Prostate gland (tissue), 2 donors: ENCODE data around the gene FALEC. TPM values are rescaled to one million over a fixed set of nuclear protein-coding genes. Genes with fewer than 3 reads are reported as not detected.
A peak's percentile ranks its signal among the peaks of the same experiment; 100 is the strongest.

Experiments used
- DNase-seq: peaks from one replicate; pipeline ENCODE4 v3.0.0-alpha.2; 2019; ENCODE audit warnings: low spot score
- H3K27ac ChIP-seq, 2 donors: fragments of 200-600 bp; sonication (generic); 2 replicates each; pipeline ENCODE4 v1.5.1; 2017 to 2019
- H3K27me3 ChIP-seq: fragments of 200-600 bp; sonication (generic); replicated peaks from 2 replicates; pipeline ENCODE4 v1.5.1; 2019; ENCODE audit not compliant: insufficient read depth
- H3K36me3 ChIP-seq, 2 donors: fragments of 200-600 bp; sonication (generic); 1 replicate in 1 of 2; 2 replicates in 1 of 2; pipeline versions ENCODE4 v1.5.1 to v1.8.1; 2017 to 2019
- H3K4me1 ChIP-seq: fragments of 200-600 bp; sonication (generic); replicated peaks from 2 replicates; pipeline ENCODE4 v1.5.1; 2019
- H3K4me3 ChIP-seq, 2 donors: fragments of 200-600 bp; sonication (generic); 2 replicates each; pipeline ENCODE4 v1.5.1; 2017 to 2019
- H3K9me3 ChIP-seq: fragments of 200-600 bp; sonication (generic); 2 replicates; pipeline ENCODE4 v1.5.1; 2017
- CTCF ChIP-seq, 4 experiments: fragments of 200-600 bp in 2 of 4; fragments of 450-650 bp in 2 of 4; sonication (generic) in 2 of 4; IDR thresholded peaks; 1 replicate in 3 of 4; 2 replicates in 1 of 4; pipeline ENCODE4 v1.5.1; 2016 to 2019; ENCODE audit warnings: antibody characterized with exemption in 4 of 4, mild to moderate bottlenecking in 2 of 4, moderate library complexity in 2 of 4
- POLR2A ChIP-seq: fragments of 450-650 bp; IDR thresholded peaks from one replicate; pipeline ENCODE4 v1.6.1; 2016; ENCODE audit warnings: antibody characterized with exemption, mild to moderate bottlenecking
- POLR2AphosphoS5 ChIP-seq: sonication (generic); formaldehyde crosslinking; IDR thresholded peaks from one replicate; pipeline ENCODE4 v1.6.1; 2017; ENCODE audit warnings: antibody characterized with exemption
- WGBS: methylation state at CpG from one replicate; pipeline ENCODE4 v1.1.5; 2018; 5-methylcytosine and 5-hydroxymethylcytosine counted together
- intact Hi-C: fragments of 100-400 bp; cut with DNase I; formaldehyde crosslinking; loops from one replicate; pipeline ENCODE4 v1.14.2; 2022
- total RNA-seq, 2 donors: library from RNA; depleted of rRNA; stranded (reverse); fragments of >200 nt; gene quantifications; one replicate each; pipeline ENCODE4 v1.1.0, GENCODE V29; 2016

The FALEC gene
- total RNA-seq, 2 donors from 2014 or later, result not detected

DNA sequence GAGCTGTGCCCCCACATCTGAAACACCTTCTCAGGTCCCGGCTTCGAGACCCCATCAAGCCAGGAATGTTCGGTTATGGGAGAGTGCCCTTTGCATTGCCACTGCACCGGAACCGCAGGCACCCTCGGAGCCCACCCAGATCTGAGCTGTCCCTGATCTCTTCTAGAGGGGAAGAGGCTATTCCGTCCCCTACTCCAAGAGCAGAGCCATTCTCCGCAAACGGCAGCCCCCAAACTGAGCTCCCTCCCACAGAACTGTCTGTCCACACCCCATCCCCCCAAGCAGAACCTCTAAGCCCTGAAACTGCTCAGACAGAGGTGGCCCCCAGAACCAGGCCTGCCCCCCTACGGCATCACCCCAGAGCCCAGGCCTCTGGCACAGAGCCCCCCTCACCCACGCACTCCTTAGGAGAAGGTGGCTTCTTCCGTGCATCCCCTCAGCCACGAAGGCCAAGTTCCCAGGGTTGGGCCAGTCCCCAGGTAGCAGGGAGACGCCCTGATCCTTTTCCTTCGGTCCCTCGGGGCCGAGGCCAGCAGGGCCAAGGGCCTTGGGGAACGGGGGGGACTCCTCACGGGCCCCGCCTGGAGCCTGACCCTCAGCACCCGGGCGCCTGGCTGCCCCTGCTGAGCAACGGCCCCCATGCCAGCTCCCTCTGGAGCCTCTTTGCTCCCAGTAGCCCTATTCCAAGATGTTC is 38.0 kb downstream of the FALEC start:
- H3K4me1 ChIP-seq, result no peaks in the 10 kb centered on the region
- H3K27me3 ChIP-seq, result no peaks in the 10 kb centered on the region
- no peaks in the 10 kb centered on the region for H3K9me3 ChIP-seq
- 87% methylated on average over 23 of the region's 23 CpGs for WGBS
- TF ChIP-seq POLR2A, result no peak
- DNase-seq, result no peak
- no peaks in the 10 kb centered on the region for H3K36me3 ChIP-seq
- H3K27ac ChIP-seq, result peak overlapping the region in 1 of 2 donors; percentile 23
- no peak overlapping the region for H3K4me3 ChIP-seq
- intact Hi-C loops, result loop anchor here (5.0 to 10.0 kb wide), 2 partner anchors 86 to 189 kb away; partner anchors contain the start of gene RPRD2

DNA sequence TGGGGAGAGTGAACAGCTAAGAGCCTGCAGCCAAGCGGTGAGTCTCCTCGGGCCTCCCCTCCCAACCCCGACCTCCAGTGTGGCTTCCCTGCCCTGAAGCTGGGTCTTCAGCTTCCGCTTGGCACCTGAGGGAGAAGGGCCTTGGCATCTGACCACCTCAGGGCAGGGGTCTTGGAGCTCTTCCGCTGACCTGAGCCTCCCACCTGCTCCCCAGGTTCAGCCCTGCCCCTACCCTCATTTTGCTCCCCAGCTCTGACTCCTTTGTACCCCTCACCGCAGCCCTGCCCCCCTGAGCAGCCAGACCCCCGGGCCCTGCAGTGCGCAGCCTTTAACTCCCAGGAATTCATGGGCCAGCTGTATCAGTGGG is 38.5 kb downstream of the FALEC start:
- Histone ChIP-seq H3K4me3 (no peak overlapping the region), H3K4me1 (no peaks in the 10 kb centered on the region), H3K27ac (no peak overlapping the region), H3K27me3 (no peaks in the 10 kb centered on the region), H3K36me3 (no peaks in the 10 kb centered on the region), H3K9me3 (no peaks in the 10 kb centered on the region)
- WGBS, result 86% methylated on average over 8 of the region's 8 CpGs
- intact Hi-C loops, result loop anchor here (5.0 to 10.0 kb wide), 2 partner anchors 87 to 189 kb away; partner anchors contain the start of gene RPRD2
- TF ChIP-seq CTCF (IDR thresholded peaks at IDR 0.05), result no peak
- no peak for TF ChIP-seq POLR2A
- TF ChIP-seq POLR2AphosphoS5, result no peak
- DNase-seq, result no peak

DNA sequence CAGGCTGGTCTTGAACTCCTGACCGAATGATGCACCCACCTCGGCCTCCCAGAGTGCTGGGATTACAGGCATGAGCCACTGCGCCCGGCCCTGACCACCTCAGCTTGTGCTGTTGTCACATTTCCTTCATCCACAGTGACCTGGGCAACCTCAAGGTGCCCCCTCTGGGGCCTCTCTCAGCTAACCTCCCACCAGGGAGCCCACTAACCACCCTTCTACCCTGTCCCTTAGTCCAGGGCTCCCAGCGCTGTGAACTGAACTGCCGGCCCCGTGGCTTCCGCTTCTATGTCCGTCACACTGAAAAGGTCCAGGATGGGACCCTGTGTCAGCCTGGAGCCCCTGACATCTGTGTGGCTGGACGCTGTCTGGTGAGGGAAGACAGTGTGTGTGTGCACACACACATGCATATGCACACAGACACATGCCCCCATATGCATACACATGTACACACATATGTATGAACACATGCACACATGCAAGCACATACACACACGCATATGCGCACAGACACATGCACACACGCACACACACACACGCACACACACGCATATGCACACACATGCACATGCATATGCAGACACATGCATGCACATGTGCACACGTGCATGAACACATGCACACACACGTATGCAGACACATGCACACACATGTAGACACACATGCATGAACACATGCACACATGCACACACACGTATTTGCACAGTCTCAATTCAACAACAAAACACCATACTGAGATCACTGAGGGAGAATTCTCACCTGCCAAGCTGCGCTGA is 39.8 kb downstream of the FALEC start:
- DNase-seq, result no peak
- intact Hi-C loops, result loop anchor here (10.0 kb wide), 1 partner anchor 191 kb away; the partner anchor contains the start of gene RPRD2
- Histone ChIP-seq H3K9me3 (no peaks in the 10 kb centered on the region), H3K27ac (no peak overlapping the region), H3K36me3 (no peaks in the 10 kb centered on the region), H3K4me3 (no peak overlapping the region), H3K27me3 (no peaks in the 10 kb centered on the region), H3K4me1 (peaks cover 5% of the 10 kb centered on the region)
- no peak for TF ChIP-seq POLR2A
- TF ChIP-seq CTCF (IDR thresholded peaks at IDR 0.05), result no peak
- TF ChIP-seq POLR2AphosphoS5, result no peak
- WGBS, result 90% methylated on average over 19 of the region's 19 CpGs

GRCh38 chr1:150555971-150556865 is 40.7 kb downstream of the FALEC start:
- H3K27ac ChIP-seq, result no peak overlapping the region
- H3K27me3 ChIP-seq, result no peaks in the 10 kb centered on the region
- TF ChIP-seq CTCF (IDR thresholded peaks at IDR 0.05) (no peak), POLR2A (no peak), POLR2AphosphoS5 (no peak)
- DNase-seq, result no peak
- H3K36me3 ChIP-seq, result no peaks in the 10 kb centered on the region
- intact Hi-C loops, result loop anchor here (10.0 kb wide), 1 partner anchor 191 kb away; the partner anchor contains the start of gene RPRD2
- H3K9me3 ChIP-seq, result no peaks in the 10 kb centered on the region
- WGBS, result 76% methylated on average over 26 of the region's 26 CpGs
- H3K4me1 ChIP-seq, result peaks cover 7% of the 10 kb centered on the region
- H3K4me3 ChIP-seq, result no peak overlapping the region

DNA sequence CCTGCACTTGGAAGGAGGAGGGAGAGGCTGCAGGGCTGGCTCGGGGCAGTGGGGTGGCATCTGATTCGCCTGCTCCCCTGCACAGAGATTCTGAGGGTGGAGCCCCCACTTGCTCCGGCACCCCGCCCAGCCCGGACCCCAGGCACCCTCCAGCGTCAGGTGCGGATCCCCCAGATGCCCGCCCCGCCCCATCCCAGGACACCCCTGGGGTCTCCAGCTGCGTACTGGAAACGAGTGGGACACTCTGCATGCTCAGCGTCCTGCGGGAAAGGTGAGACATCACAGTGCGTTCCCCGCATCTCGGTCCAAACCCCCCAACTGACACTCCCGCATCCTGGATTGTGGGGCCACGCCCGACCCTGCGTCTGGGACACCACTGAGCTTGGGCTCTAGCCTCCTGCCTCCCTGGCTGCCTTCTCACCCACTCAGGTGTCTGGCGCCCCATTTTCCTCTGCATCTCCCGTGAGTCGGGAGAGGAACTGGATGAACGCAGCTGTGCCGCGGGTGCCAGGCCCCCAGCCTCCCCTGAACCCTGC is 41.6 kb downstream of the FALEC start:
- H3K27ac ChIP-seq, result no peak overlapping the region
- 89% methylated on average over 23 of the region's 26 CpGs for WGBS
- peaks cover 7% of the 10 kb centered on the region for H3K4me1 ChIP-seq

More for the DNA sequence above, 41.6 kb downstream of the FALEC start:
- H3K36me3 ChIP-seq, result no peaks in the 10 kb centered on the region
- no peak for TF ChIP-seq CTCF (IDR thresholded peaks at IDR 0.05)
- no peak for TF ChIP-seq POLR2A
- no peak for TF ChIP-seq POLR2AphosphoS5
- no peak overlapping the region for H3K4me3 ChIP-seq
- no peaks in the 10 kb centered on the region for H3K27me3 ChIP-seq
- intact Hi-C loops, result loop anchor here (10.0 kb wide), 1 partner anchor 192 kb away; the partner anchor contains the start of gene RPRD2
- no peaks in the 10 kb centered on the region for H3K9me3 ChIP-seq
- no peak for DNase-seq
